Lower lobe of right lung (tissue), 2 donors: ENCODE results near the gene BOLA3. TPM values are rescaled to one million over a fixed set of nuclear protein-coding genes. Genes with fewer than 3 reads are reported as not detected.

Experiments used
- ATAC-seq, 2 donors: fragments of 200-7000 bp; cut with Tn5 transposase; one replicate each; pipeline ENCODE4 v1.9.1; 2020 to 2022; ENCODE audit warnings: mild to moderate bottlenecking in 2 of 2, moderate library complexity in 2 of 2
- DNase-seq: peaks from one replicate; pipeline ENCODE4 v3.0.0-alpha.2; 2020
- H3K27ac ChIP-seq: fragments of 200-600 bp; one replicate; pipeline ENCODE4 v1.8.0; 2022
- H3K27me3 ChIP-seq: fragments of 200-600 bp; one replicate; pipeline ENCODE4 v1.8.0; 2022; ENCODE audit warnings: low read depth
- H3K36me3 ChIP-seq: fragments of 200-600 bp; one replicate; pipeline ENCODE4 v1.8.0; 2022; ENCODE audit warnings: mild to moderate bottlenecking
- H3K4me1 ChIP-seq: fragments of 200-600 bp; one replicate; pipeline ENCODE4 v1.8.0; 2022
- H3K4me3 ChIP-seq: fragments of 200-600 bp; one replicate; pipeline ENCODE4 v1.8.0; 2022; ENCODE audit warnings: mild to moderate bottlenecking
- H3K9me3 ChIP-seq: fragments of 200-600 bp; one replicate; pipeline ENCODE4 v1.8.0; 2022
- intact Hi-C: fragments of 100-400 bp; cut with DNase I; formaldehyde crosslinking; loops from one replicate; pipeline ENCODE4 v1.11.0; 2022
- total RNA-seq: library from RNA; stranded (reverse); fragmentation: NEBNext Ultra II Directional; extraction: Animal tissue kit (Norgen Biotek cat#: 25700); gene quantifications from one replicate; pipeline ENCODE4 v1.2.1, GENCODE V29; 2021
- TF ChIP-seq, protein P1 (sequence below): fragments of 200-600 bp; IDR thresholded peaks from one replicate; pipeline ENCODE4 v1.8.0; 2022; ENCODE audit warnings: antibody characterized with exemption, mild to moderate bottlenecking
- donor health status: DM: no; HTN: yes; CAD: no; lungs with severe emphysema.

Gene BOLA3
- total RNA-seq, 1 donor from 2014 or later = 19.6 TPM

DNA sequence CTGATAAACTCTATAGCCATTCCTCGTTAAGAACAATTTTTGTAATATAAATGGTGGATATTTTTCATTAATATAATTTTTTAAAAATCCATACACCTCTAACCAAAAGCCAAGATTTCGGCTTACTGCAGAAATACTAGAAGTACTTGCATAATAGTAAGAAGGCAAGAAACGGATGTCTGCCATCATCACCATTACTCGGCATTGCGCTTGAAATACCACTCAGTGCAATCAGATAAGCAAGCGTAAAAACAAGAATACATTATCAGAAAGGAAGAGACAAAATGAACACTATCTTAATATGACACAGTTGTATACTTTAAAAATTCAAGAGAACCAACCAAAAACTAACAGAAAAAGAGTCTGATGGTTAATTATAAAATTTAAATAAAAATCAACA is 15.2 kb upstream of the BOLA3 start:
- TF ChIP-seq, protein P1, sequence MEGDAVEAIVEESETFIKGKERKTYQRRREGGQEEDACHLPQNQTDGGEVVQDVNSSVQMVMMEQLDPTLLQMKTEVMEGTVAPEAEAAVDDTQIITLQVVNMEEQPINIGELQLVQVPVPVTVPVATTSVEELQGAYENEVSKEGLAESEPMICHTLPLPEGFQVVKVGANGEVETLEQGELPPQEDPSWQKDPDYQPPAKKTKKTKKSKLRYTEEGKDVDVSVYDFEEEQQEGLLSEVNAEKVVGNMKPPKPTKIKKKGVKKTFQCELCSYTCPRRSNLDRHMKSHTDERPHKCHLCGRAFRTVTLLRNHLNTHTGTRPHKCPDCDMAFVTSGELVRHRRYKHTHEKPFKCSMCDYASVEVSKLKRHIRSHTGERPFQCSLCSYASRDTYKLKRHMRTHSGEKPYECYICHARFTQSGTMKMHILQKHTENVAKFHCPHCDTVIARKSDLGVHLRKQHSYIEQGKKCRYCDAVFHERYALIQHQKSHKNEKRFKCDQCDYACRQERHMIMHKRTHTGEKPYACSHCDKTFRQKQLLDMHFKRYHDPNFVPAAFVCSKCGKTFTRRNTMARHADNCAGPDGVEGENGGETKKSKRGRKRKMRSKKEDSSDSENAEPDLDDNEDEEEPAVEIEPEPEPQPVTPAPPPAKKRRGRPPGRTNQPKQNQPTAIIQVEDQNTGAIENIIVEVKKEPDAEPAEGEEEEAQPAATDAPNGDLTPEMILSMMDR = no peak
- Histone ChIP-seq H3K4me1 (no peaks in the 10 kb centered on the region), H3K27me3 (no peaks in the 10 kb centered on the region), H3K27ac (no peak overlapping the region), H3K36me3 (peaks cover 99% of the 10 kb centered on the region), H3K9me3 (peaks cover 7% of the 10 kb centered on the region), H3K4me3 (no peak overlapping the region)
- no peak for ATAC-seq
- intact Hi-C loops = no loop called here
- no peak for DNase-seq

DNA sequence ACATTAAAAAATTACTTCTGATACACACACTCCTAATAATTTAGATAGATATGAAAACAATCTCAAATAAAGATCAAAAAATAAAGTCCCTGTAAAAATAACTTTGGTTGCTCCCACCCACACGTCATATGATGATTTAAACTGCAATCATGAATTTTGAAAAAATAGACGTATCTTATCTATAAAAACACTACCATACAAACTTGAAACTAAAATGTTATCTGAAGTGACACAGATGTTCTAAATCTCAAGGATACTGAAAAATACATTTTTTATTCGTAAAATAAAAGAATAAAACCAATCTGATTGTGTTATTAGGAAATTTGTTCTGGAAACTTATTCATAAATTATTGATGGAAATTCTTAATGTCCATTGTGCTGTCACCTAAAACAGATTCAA is 8.1 kb upstream of the BOLA3 start:
- no peak overlapping the region for H3K4me3 ChIP-seq
- peaks cover 95% of the 10 kb centered on the region for H3K36me3 ChIP-seq
- no peak for DNase-seq
- intact Hi-C loops = no loop called here
- no peak overlapping the region for H3K27ac ChIP-seq
- H3K4me1 ChIP-seq = no peaks in the 10 kb centered on the region
- TF ChIP-seq, protein P1 = no peak
- no peaks in the 10 kb centered on the region for H3K27me3 ChIP-seq
- no peak for ATAC-seq
- H3K9me3 ChIP-seq = no peaks in the 10 kb centered on the region

DNA sequence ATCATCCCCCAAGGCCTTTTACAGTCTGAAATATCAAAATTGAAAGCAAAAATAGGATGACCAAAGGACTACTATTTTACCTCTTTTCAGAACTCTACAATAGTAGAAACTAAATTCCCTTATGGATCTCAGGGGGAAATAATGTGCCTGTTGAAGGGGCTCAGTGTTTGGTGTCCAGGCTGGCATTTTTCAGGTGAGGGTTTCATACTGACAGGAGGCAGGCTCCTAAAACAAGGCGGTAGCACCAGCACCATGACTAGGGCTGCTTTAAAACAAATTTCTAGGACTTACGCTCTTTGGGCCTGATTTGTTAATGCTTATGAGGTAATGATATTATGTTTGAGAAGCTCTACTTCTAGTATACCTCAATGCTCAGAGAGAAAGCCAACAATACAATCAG is 5.2 kb upstream of the BOLA3 start:
- no peaks in the 10 kb centered on the region for H3K9me3 ChIP-seq
- H3K4me3 ChIP-seq = no peak overlapping the region
- H3K36me3 ChIP-seq = peaks cover 73% of the 10 kb centered on the region
- no peak overlapping the region for H3K27ac ChIP-seq
- peaks cover 7% of the 10 kb centered on the region for H3K4me1 ChIP-seq
- no peaks in the 10 kb centered on the region for H3K27me3 ChIP-seq
- ATAC-seq = no peak
- intact Hi-C loops = no loop called here
- DNase-seq = no peak
- TF ChIP-seq, protein P1 = no peak

DNA sequence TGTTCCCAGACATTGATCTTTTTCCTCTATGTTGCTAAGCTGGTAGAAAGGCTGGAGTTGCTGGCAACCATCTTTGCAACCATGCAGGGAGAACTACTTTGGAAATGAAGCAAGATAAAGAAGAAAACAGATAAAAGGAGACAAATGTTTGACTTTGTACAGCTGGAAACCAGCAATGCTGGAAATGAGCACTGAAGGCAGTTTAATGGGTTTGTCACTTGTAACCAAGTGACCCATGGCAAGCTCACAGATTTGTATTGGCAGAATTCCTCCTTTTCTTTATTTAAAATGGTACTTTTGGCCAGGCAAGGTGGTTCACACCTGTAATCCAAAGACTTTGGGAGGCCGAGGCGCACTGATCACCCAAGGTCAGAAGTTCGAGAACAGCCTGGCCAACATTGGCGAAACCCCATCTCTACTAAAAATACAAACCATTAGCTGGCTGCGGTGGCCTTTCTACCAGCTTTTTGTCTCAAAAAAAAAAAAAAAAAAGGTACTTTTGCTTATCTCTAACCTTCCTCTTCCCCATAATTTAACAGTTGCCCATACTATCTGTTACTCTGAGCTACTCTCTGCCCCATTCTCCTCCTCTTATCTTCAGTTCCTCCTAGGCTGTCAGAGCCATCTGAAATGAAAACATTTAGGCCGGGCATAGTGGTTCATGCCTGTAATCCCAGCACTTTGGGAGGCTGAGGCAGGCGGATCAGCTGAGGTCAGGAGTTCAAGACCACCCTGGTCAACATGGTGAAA is 2.0 kb upstream of the BOLA3 start:
- no peaks in the 10 kb centered on the region for H3K9me3 ChIP-seq
- intact Hi-C loops = no loop called here
- no peak for ATAC-seq

DNA sequence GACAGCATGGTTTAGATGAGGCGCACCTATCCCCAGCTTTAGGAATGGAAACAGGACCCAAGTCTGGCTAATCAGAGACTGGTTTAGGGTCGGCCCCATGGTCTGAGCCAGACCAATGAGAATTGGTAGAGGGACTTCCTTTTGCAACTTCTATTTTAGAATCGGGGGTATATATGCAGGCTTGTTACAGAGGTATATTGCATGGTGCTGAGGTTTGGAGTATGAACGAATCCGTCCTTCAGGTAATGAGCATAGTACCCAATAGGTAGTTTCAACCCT is 1.5 kb upstream of the BOLA3 start:
- TF ChIP-seq, protein P1 = no peak
- intact Hi-C loops = no loop called here
- H3K9me3 ChIP-seq = no peaks in the 10 kb centered on the region
- no peaks in the 10 kb centered on the region for H3K27me3 ChIP-seq
- H3K4me3 ChIP-seq = no peak overlapping the region
- H3K4me1 ChIP-seq = peaks cover 22% of the 10 kb centered on the region
- H3K27ac ChIP-seq = no peak overlapping the region
- ATAC-seq (no peak), DNase-seq (no peak)
- peaks cover 40% of the 10 kb centered on the region for H3K36me3 ChIP-seq

More for the DNA sequence above, 2.0 kb upstream of the BOLA3 start:
- Histone ChIP-seq H3K4me3 (no peak overlapping the region), H3K4me1 (peaks cover 22% of the 10 kb centered on the region), H3K27me3 (no peaks in the 10 kb centered on the region), H3K27ac (no peak overlapping the region), H3K36me3 (peaks cover 41% of the 10 kb centered on the region)
- TF ChIP-seq, protein P1 = no peak
- DNase-seq = no peak
